Tibial artery (tissue), 4 donors: ENCODE results near the gene CTNNA3.

Experiments
- DNase-seq, 2 donors: peaks; one replicate each; pipeline ENCODE4 v3.0.0-alpha.2; 2019
- H3K27ac ChIP-seq, 2 donors: fragments of 200-600 bp; sonication (generic) in 1 of 2; 1 replicate in 1 of 2; 2 replicates in 1 of 2; pipeline ENCODE4 v1.5.1; 2018 to 2019; ENCODE audit warnings: mild to moderate bottlenecking in 1 of 2
- H3K27me3 ChIP-seq, 2 donors: fragments of 200-600 bp; sonication (generic) in 1 of 2; one replicate each; pipeline versions ENCODE4 v1.5.1 to v1.6.0; 2016 to 2019
- H3K36me3 ChIP-seq, 3 donors: fragments of 200-600 bp; sonication (generic) in 2 of 3; one replicate each; pipeline ENCODE4 v1.5.1; 2016 to 2019; ENCODE audit warnings: mild to moderate bottlenecking in 2 of 3
- H3K4me1 ChIP-seq, 4 donors: fragments of 200-600 bp; sonication (generic) in 2 of 4; 1 replicate in 3 of 4; 2 replicates in 1 of 4; pipeline ENCODE4 v1.5.1; 2016 to 2019
- H3K4me3 ChIP-seq, 2 donors: fragments of 200-600 bp; sonication (generic) in 1 of 2; 1 replicate in 1 of 2; 2 replicates in 1 of 2; pipeline ENCODE4 v1.5.1; 2018 to 2019; ENCODE audit warnings: mild to moderate bottlenecking in 2 of 2
- H3K9me3 ChIP-seq, 3 donors: fragments of 200-600 bp; sonication (generic) in 1 of 3; one replicate each; pipeline ENCODE4 v1.5.1; 2016 to 2019
- intact Hi-C: fragments of 100-400 bp; cut with DNase I; formaldehyde crosslinking; loops from one replicate; pipeline ENCODE4 v1.15.0; 2023; ENCODE audit warnings: low total_unique reads
- TF ChIP-seq, protein P1 (sequence below), 2 experiments: fragments of 200-600 bp in 1 of 2; fragments of 450-650 bp in 1 of 2; IDR thresholded peaks; one replicate each; pipeline ENCODE4 v1.5.1; 2017 to 2019; ENCODE audit warnings: antibody characterized with exemption in 2 of 2, mild to moderate bottlenecking in 1 of 2, moderate library complexity in 1 of 2

CTNNA3 gene

DNA sequence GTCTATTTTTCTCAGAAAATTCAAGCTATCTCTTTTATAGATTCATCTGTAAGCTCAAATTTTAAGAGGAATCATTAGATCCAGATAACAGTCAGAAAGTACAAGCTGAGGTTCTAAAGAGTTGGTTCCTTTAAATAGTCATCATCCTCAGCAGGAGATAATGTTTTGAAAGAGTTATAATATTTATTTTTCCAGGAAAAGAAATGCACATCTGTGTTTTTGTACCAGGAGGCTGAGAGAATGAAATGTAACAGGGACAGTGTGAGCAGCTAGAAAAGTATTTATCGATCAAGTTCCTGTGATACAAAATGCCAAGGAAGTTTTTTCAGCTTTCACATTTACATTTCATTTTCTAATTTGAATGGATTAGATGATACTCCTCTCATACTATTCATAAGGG, 890.4 kb downstream of the CTNNA3 start:
- Histone ChIP-seq H3K9me3 (no peaks in the 10 kb centered on the region), H3K4me3 (no peak overlapping the region), H3K4me1 (no peaks in the 10 kb centered on the region), H3K27me3 (no peaks in the 10 kb centered on the region), H3K27ac (no peak overlapping the region), H3K36me3 (no peaks in the 10 kb centered on the region)
- no peak for DNase-seq
- TF ChIP-seq, protein P1, sequence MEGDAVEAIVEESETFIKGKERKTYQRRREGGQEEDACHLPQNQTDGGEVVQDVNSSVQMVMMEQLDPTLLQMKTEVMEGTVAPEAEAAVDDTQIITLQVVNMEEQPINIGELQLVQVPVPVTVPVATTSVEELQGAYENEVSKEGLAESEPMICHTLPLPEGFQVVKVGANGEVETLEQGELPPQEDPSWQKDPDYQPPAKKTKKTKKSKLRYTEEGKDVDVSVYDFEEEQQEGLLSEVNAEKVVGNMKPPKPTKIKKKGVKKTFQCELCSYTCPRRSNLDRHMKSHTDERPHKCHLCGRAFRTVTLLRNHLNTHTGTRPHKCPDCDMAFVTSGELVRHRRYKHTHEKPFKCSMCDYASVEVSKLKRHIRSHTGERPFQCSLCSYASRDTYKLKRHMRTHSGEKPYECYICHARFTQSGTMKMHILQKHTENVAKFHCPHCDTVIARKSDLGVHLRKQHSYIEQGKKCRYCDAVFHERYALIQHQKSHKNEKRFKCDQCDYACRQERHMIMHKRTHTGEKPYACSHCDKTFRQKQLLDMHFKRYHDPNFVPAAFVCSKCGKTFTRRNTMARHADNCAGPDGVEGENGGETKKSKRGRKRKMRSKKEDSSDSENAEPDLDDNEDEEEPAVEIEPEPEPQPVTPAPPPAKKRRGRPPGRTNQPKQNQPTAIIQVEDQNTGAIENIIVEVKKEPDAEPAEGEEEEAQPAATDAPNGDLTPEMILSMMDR (IDR thresholded peaks at IDR 0.05) = no peak
- intact Hi-C loops = no loop called here

DNA sequence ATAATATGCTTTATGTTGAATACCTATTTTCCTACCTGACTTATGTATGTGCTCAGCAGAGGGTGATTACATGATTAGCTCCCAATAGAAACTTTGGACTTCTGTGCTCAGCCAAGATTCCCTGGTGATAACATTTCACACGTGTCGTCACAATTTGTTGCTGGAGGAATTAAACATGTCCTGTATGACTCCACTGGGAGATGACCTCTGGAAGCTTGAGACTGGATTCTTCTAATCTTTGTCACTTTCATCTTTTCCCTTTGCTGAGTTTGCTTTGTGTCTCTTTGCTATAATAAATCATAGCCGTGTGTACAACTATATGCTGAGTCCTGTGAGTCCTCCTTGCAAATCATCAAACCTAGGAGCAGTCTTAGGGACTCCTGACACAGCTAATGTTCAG, 891.0 kb downstream of the CTNNA3 start:
- intact Hi-C loops = no loop called here
- Histone ChIP-seq H3K4me3 (no peak overlapping the region), H3K27ac (no peak overlapping the region), H3K36me3 (no peaks in the 10 kb centered on the region), H3K27me3 (no peaks in the 10 kb centered on the region), H3K9me3 (no peaks in the 10 kb centered on the region), H3K4me1 (no peaks in the 10 kb centered on the region)
- DNase-seq = no peak
- TF ChIP-seq, protein P1 (IDR thresholded peaks at IDR 0.05) = no peak

DNA sequence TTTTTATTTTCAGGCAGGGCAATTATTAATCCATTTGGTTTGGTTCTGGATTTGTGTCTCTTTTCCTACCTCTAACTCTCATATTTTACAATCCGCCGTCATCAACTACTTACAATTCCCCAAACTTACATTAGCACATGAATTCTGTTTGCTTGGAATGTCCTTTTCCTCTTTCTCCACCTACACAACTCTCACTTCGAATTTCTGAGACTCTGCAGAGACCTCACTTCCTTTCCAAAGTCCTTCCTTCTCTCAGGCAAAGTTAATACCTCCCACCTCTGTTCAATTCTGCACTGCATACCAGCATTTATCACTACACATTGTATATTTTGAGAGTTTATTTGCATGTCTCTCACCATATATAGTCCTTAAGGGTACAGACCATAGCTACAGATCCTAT, 892.8 kb downstream of the CTNNA3 start:
- intact Hi-C loops = no loop called here
- TF ChIP-seq, protein P1 (IDR thresholded peaks at IDR 0.05) = no peak
- Histone ChIP-seq H3K36me3 (no peaks in the 10 kb centered on the region), H3K4me3 (no peak overlapping the region), H3K27me3 (no peaks in the 10 kb centered on the region), H3K4me1 (no peaks in the 10 kb centered on the region), H3K9me3 (no peaks in the 10 kb centered on the region), H3K27ac (no peak overlapping the region)
- DNase-seq = no peak

DNA sequence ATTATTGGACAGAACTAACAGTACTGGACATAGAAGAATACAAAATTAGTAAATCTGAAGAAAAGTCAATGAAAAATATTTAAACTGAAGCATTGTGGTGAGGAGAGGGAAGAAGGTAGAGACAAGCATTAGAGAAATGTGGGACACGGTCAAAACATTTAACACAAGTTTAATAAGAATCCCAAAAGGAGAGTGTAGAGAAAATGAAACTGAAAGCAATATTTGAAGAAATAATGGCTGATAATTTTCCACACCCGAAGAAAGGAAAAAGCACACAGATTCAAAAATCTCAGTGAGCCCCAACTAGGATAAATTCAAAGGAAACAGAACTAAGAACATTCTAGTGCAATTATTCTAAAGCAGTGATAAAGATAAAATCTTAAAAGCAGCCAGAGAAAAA, 896.5 kb downstream of the CTNNA3 start:
- Histone ChIP-seq H3K27me3 (no peaks in the 10 kb centered on the region), H3K27ac (no peak overlapping the region), H3K4me3 (no peak overlapping the region), H3K9me3 (no peaks in the 10 kb centered on the region), H3K4me1 (no peaks in the 10 kb centered on the region), H3K36me3 (no peaks in the 10 kb centered on the region)
- DNase-seq = no peak
- intact Hi-C loops = no loop called here
- TF ChIP-seq, protein P1 (IDR thresholded peaks at IDR 0.05) = no peak

DNA sequence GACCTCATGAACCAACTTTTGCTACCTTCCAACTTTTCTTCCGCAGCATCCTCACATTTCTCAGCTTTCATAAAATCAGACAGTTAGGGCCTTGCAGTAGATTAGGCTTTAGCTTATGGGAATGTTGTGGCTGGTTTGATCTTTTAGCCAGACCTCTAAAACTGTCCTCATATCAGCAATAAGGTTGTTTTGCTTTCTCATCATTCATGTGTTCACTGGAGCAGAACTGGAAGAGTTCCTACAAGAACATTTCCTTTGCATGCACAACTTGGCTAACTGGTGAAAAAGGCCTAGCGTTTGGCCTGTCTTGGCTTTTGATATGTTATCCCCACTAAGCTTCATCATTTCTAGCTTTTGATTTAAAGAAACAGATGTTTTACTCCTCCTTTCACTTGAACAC, 900.1 kb downstream of the CTNNA3 start:
- H3K27ac ChIP-seq = no peak overlapping the region

More for the DNA sequence above, 900.1 kb downstream of the CTNNA3 start:
- H3K36me3 ChIP-seq = no peaks in the 10 kb centered on the region
- no peaks in the 10 kb centered on the region for H3K9me3 ChIP-seq
- no peaks in the 10 kb centered on the region for H3K4me1 ChIP-seq
- no peak overlapping the region for H3K4me3 ChIP-seq
- no peaks in the 10 kb centered on the region for H3K27me3 ChIP-seq
- intact Hi-C loops = no loop called here
- DNase-seq = no peak
- TF ChIP-seq, protein P1 (IDR thresholded peaks at IDR 0.05) = no peak
